Adipocyte (in vitro differentiated cells): ENCODE results near the gene IMMP2L.
"Not testable (repeated sequence)": the region's sequence is repeated elsewhere in the genome, so short reads cannot be mapped to it uniquely, and the experiment has no call there.

Experiments
- DNase-seq: peaks from one replicate; pipeline ENCODE4 v3.0.0-alpha.2; 2015; ENCODE audit warnings: low read depth
- H3K27me3 ChIP-seq: replicated peaks from 2 replicates; pipeline ENCODE4 v1.7.0; 2013; ENCODE audit warnings: mild to moderate bottlenecking, low read length, moderate library complexity; ENCODE audit not compliant: control insufficient read depth, insufficient read depth
- H3K36me3 ChIP-seq: 2 replicates; pipeline ENCODE4 v1.7.0; 2013; ENCODE audit warnings: low read length, mild to moderate bottlenecking, moderate library complexity; ENCODE audit not compliant: control insufficient read depth, insufficient read depth, severe bottlenecking
- H3K4me1 ChIP-seq: 2 replicates; pipeline ENCODE4 v1.7.0; 2013; ENCODE audit warnings: mild to moderate bottlenecking, low read length, moderate library complexity; ENCODE audit not compliant: control insufficient read depth, insufficient read depth
- H3K4me3 ChIP-seq: 2 replicates; pipeline ENCODE4 v1.7.0; 2013; ENCODE audit warnings: mild to moderate bottlenecking, low read length, moderate library complexity
- H3K9ac ChIP-seq: 2 replicates; pipeline ENCODE4 v1.7.0; 2013; ENCODE audit warnings: mild to moderate bottlenecking, low read length, moderate library complexity
- H3K9me3 ChIP-seq: 2 replicates; pipeline ENCODE4 v1.7.0; 2013; ENCODE audit warnings: mild to moderate bottlenecking, low read length, moderate library complexity; ENCODE audit not compliant: control insufficient read depth

The IMMP2L gene

DNA sequence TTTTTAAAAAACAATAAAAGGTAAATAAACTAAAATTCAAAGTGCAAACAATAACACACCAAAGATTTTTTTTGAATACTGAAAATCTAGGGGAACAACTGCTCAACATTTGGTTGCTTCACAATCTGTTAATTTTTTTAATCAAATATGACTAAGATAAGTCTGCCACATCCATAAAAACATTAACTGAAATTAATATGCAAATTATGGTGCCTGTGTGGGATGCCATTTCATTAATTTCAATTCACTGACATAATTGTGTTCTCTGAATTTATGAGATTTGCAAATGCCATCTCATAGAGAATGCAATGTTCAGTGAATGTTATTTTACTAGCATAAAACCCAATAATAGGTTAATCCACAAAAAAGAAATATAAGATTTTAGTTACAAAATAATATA is 237.5 kb downstream of the IMMP2L start:
- Histone ChIP-seq H3K9ac (no peak overlapping the region), H3K36me3 (no peaks in the 10 kb centered on the region), H3K9me3 (no peaks in the 10 kb centered on the region), H3K27me3 (no peaks in the 10 kb centered on the region), H3K4me3 (no peak overlapping the region), H3K4me1 (no peaks in the 10 kb centered on the region)
- no peak for DNase-seq

DNA sequence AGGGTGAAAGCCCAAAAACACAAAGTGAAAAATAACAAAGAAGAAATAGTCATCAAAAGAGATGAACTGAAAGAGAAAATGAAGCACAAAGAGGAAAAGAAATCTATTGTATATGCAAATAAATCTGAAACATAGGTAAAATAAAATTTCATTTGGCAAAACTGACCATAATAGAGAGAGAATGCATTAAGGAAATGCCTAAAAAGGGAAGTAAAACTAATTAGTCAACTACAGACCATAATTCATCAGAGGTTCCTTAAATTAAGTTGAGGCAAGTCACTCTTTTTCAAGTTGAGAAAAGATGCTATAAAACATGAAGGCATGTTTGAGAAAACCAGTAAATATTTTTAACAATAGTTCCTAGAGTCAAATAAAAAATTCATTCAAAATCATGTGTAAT is 238.1 kb downstream of the IMMP2L start:
- no peak for DNase-seq
- no peak overlapping the region for H3K4me3 ChIP-seq
- H3K9me3 ChIP-seq, result no peaks in the 10 kb centered on the region
- no peaks in the 10 kb centered on the region for H3K4me1 ChIP-seq
- no peak overlapping the region for H3K9ac ChIP-seq
- H3K36me3 ChIP-seq, result no peaks in the 10 kb centered on the region
- no peaks in the 10 kb centered on the region for H3K27me3 ChIP-seq

DNA sequence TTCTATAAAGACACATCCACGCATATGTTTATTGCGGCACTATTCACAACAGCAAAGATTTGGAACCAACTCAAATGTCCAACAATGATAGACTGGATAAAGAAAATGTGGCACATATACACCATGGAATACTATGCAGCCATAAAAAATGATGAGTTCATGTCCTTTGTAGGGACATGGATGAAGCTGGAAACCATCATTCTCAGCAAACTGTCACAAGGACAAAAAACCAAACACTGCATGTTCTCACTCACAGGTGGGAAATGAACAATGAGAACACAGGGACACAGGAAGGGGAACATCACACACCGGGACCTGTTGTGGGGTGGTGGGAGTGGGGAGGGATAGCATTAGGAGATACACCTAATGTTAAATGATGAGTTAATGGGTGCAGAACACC is 238.6 kb downstream of the IMMP2L start:
- H3K4me3 ChIP-seq, H3K36me3 ChIP-seq, H3K9me3 ChIP-seq, H3K27me3 ChIP-seq, H3K9ac ChIP-seq, H3K4me1 ChIP-seq, DNase-seq: not testable (repeated sequence)

DNA sequence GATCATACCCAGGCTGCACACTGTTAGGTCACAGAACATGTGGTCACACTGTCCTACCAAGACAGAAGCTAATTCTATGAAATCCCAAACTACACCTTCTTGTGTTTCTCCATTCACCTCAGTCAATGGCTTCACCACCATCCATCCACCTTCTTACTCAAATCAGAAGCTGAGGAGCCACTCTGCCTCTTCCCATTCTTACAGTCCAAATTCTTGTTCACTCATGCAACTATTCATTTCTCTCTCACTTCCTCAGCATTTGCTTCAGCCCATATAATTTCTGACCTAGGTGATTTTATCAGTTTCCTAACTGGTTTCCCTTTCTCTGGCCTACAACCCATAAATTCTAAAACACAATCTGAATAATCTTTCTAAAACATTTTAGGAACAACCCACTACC is 242.2 kb downstream of the IMMP2L start:
- no peaks in the 10 kb centered on the region for H3K27me3 ChIP-seq
- no peaks in the 10 kb centered on the region for H3K36me3 ChIP-seq
- H3K4me3 ChIP-seq, result no peak overlapping the region
- no peak overlapping the region for H3K9ac ChIP-seq
- H3K4me1 ChIP-seq, result no peaks in the 10 kb centered on the region
- H3K9me3 ChIP-seq, result no peaks in the 10 kb centered on the region
- DNase-seq, result no peak

DNA sequence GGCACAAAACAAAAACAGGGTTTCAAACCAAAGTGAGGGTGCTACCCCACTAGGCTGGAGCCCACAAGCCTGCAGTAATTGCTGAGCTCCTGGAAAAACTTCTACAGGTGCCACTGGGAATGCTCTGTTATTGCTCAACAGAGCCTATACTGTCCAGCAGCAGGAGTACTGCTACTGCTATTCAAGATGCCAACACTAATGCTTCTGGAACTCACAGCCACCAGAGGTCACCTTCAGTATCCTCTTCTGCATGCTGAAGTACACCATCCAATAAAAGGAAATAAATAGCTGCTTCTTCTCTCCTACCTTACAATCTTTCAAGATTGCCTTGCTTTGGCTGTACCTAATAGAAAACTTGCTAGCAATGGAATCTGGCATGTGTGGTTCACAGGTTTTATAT is 249.3 kb downstream of the IMMP2L start:
- Histone ChIP-seq H3K27me3 (no peaks in the 10 kb centered on the region), H3K4me1 (peaks cover 8% of the 10 kb centered on the region), H3K4me3 (no peak overlapping the region), H3K9me3 (no peaks in the 10 kb centered on the region), H3K36me3 (no peaks in the 10 kb centered on the region), H3K9ac (no peak overlapping the region)
- no peak for DNase-seq

DNA sequence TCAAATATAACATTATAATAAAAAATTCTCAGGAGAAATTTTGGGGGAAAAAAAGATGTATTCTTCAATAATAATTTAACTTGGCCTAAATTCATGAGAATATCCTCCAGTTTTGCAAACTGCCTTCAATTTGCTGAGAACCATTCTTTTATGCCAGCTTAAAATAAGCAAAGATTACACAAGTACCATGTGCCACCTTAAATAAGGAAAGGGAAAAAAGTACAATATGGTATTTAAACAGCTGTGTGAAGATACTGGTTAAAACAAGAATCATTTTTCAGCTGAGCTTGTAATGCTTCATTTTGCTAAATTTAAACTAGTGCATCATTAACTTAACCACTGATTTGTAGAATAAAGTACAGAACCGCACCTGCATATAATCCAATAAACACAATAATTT is 253.6 kb downstream of the IMMP2L start:
- no peak overlapping the region for H3K4me3 ChIP-seq
- H3K9me3 ChIP-seq, result no peaks in the 10 kb centered on the region
- no peaks in the 10 kb centered on the region for H3K27me3 ChIP-seq
- no peak for DNase-seq
- no peaks in the 10 kb centered on the region for H3K36me3 ChIP-seq
- no peak overlapping the region for H3K9ac ChIP-seq
- H3K4me1 ChIP-seq, result peaks cover 8% of the 10 kb centered on the region

DNA sequence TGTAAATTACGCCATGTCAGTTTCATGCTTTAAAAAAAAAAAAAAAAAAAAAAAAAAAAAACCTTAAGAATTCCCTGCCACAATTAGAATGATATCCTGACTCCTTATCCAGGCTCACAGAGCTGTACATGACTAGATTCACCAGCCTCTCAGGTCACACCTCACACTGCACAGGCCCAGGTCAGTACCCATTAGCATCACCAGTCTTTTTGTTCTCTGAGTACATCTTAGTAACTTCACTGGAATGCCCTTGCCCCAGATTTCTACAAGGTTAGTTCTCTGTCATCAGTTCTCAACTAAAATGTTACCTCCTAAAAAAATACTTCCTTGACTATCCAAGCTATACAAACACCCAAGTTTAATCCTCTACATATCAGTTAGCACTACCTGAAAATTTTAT is 260.4 kb downstream of the IMMP2L start:
- peak; percentile 31 for DNase-seq
- Histone ChIP-seq H3K4me1 (peaks cover 10% of the 10 kb centered on the region), H3K36me3 (no peaks in the 10 kb centered on the region), H3K9ac (no peak overlapping the region), H3K27me3 (no peaks in the 10 kb centered on the region), H3K4me3 (no peak overlapping the region), H3K9me3 (no peaks in the 10 kb centered on the region)

DNA sequence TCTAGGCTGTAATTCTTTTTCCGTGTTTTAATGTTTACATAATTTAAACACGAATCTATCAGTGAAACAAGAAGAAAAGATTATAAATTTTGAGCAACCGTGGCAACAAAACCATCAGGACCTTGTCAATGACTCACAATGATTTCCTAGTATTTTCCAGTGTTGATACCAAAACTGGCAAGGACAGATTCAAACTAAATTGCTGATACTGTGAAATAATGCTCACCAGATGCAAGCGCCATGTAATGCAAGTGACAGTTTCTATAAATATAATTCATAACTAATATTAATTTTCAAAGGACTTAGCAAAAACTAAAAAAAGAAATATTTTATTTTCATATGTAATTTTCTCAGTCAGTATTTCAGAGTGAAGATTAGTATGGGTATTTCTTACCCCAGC is 267.8 kb downstream of the IMMP2L start:
- no peak overlapping the region for H3K9ac ChIP-seq
- H3K27me3 ChIP-seq, result no peaks in the 10 kb centered on the region
- H3K4me1 ChIP-seq, result peaks cover 45% of the 10 kb centered on the region
- no peak overlapping the region for H3K4me3 ChIP-seq
- no peaks in the 10 kb centered on the region for H3K36me3 ChIP-seq
- DNase-seq, result no peak
- no peaks in the 10 kb centered on the region for H3K9me3 ChIP-seq

DNA sequence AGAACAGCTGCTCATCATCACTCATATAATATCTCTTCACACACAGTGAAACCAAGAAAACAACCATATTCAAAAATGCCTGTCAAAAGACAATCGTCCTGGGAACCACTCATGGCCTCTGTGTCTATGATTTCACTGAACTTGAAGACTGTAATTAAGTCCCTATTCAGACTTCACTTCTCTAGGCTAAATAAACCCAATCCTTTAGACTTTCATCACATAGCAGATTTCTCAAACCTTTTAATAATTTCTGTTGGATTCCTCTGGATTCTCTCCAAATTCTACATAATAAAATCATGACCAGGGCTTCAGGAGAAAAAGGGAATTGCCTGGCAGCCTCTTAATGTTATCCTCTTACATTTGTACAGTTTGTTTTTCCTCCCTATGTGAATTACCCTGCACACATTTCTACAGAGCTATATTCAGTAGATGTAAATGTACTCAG is 270.2 kb downstream of the IMMP2L start:
- no peaks in the 10 kb centered on the region for H3K9me3 ChIP-seq
- no peaks in the 10 kb centered on the region for H3K36me3 ChIP-seq
- H3K9ac ChIP-seq, result peak overlapping the region; percentile 55
- H3K4me1 ChIP-seq, result peaks cover 36% of the 10 kb centered on the region
- no peaks in the 10 kb centered on the region for H3K27me3 ChIP-seq
- DNase-seq, result peak; percentile 81
- peak overlapping the region; percentile 34 for H3K4me3 ChIP-seq

DNA sequence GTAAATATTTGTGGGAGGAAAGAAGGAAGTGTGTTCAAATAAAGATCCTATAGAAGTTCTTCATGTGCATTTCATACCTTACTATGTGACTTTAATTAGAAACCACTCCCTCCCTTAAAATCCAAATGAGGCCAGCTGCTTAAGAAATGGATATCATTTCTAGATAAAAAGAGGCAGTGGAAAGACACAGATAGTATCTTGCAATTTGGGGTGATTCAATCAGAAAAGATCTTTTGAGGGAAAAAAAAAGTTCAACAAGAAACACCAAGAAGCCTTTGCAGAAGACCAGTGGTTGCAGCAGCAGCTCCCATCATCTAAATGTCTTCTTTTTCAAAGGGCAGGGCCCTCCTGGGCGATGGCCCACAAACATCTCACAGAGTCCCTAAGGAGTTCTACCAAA is 271.3 kb downstream of the IMMP2L start:
- Histone ChIP-seq H3K9ac (no peak overlapping the region), H3K9me3 (no peaks in the 10 kb centered on the region), H3K36me3 (no peaks in the 10 kb centered on the region), H3K4me1 (peaks cover 26% of the 10 kb centered on the region), H3K27me3 (no peaks in the 10 kb centered on the region), H3K4me3 (no peak overlapping the region)
- DNase-seq, result peak; percentile 11

DNA sequence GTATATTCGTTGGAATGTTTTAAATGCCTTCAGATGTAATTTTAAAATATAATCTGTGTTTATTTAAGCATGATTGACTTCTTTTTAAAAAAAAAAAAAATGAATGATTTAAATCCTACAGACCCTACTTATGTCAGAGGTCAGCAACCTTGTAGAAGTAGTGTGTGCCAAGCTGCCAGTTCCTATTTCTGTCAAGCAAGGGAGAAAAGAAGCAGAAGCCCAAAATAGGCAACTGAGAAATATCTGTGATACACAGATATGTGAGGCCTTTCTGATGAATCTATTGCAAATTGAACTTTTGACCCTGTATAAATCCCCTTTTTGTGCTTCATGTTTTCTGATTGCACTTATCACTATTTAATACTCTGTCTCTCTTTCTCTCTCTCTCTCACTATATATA is 271.9 kb downstream of the IMMP2L start:
- Histone ChIP-seq H3K9me3 (no peaks in the 10 kb centered on the region), H3K27me3 (no peaks in the 10 kb centered on the region), H3K9ac (no peak overlapping the region), H3K36me3 (no peaks in the 10 kb centered on the region), H3K4me1 (peaks cover 24% of the 10 kb centered on the region), H3K4me3 (no peak overlapping the region)
- peak; percentile 59 for DNase-seq

DNA sequence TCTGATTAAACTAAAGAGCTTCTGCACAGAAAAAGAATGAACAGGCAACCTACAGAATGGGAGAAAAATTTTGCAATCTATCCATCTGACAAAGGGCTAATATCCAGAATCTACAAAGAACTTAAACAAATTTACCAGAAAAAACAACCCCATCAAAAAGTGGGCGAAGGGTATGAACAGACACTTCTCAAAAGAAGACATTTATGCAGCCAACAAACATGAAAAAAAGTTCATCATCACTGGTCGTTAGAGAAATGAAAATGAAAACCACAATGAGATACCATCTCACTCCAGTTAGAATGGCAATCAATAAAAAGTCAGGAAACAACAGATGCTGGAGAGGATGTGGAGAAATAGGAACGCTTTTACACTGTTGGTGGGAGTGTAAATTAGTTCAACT is 273.9 kb downstream of the IMMP2L start:
- peaks cover 24% of the 10 kb centered on the region for H3K4me1 ChIP-seq
- not testable (repeated sequence) for H3K9ac ChIP-seq, H3K4me3 ChIP-seq, H3K9me3 ChIP-seq, DNase-seq, H3K36me3 ChIP-seq, H3K27me3 ChIP-seq
